Measurements from ENCODE around the gene LHPP.
A peak's percentile ranks its signal among the peaks of the same experiment; 100 is the strongest.
"Not testable (repeated sequence)": the region's sequence is repeated elsewhere in the genome, so short reads cannot be mapped to it uniquely, and the experiment has no call there.

LHPP gene

DNA sequence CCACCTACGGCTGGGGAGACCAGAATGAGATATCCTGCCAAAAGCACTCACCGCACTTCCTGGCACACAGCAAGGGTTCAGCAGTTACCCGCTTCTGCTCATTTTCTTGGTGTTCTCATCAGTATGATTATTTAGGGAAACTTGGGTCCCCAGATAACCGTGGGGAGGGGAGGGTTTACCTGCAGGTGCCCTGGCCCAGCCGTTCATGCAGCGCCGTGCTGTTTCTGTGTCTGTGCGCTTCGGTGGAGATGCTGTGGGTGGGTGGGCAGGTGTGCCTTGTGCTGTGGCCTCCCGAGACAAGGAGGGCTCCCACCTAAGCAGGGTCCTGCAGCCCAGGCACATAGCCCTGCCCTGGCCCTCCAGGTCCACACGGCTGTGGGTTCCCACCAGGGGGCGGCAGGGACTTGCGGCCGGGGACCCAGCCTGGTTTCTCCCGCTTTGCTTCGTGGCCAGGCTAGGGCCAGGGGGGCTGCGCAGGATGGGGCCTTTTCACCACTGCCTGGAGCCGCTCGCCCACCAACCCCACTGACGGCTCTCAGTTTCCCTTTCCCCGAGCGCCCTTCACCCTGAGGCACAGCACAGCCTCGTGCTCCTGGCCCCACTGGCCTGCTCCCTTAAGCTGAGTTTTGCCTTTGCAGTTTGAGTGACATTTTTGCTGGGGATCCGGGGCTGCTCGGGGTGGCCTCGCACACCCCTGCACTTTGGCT is 78.5 kb downstream of the LHPP start:
- peak; percentile 28 for DNase-seq

DNA sequence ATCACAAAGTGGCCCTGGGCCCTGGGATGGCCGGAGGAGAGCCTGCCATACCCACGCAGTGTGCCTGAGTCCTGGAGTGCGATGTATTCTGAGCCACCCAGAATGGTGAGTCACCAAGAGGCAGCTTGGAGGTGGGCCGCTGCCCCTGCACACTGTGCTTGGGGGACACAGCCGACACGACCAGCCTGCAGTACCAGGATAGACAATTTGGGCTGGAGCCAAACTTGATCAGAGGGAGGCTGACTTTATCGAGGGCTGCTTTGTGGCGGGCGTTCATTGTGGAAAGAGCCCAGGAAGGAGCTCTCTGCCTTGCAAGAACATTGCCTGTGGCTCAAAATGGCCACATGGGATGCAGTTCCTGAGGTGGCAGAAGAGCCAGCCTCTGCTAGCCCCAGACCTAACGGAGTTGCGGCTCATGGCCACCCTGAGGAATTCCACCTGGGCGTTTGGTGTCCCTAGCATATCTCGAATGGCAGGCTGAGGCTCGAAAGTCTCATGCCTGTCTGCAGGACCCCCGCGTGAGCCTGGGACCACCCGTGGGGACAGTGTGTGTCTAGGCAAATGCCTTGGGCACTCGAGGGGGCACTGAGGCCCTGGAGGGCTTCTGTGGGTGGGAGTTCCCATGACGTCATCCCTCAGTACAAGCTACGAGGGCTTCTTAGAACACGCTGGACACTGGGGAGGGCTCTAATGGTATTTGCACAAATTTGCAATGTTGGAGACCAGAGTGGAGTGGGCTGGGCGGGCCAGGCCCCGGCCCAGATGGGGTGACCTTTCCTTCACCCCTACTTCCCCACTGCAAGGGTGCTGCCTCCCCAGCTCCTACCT is 79.7 kb downstream of the LHPP start:
- no peak for DNase-seq

DNA sequence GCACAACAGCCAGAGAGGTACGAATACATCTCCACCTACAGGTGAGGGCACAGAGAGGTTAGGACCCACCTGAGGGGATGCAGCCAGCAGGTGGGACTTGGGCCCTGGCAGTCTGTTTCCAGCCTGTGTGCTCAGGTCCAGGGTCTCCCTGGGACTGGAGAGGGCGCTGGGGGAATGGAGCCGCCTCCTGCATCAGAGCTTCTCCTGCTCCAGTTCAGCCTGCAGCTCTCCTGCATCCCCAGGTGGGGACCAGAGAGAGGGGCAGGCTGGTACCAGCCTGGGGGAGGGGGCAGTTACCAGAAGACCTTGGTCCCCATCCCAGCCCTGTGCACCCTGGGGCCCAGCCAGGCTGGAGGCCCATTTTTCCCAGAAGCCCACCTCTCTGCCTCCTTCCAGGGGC is 80.7 kb downstream of the LHPP start:
- DNase-seq, result no peak

DNA sequence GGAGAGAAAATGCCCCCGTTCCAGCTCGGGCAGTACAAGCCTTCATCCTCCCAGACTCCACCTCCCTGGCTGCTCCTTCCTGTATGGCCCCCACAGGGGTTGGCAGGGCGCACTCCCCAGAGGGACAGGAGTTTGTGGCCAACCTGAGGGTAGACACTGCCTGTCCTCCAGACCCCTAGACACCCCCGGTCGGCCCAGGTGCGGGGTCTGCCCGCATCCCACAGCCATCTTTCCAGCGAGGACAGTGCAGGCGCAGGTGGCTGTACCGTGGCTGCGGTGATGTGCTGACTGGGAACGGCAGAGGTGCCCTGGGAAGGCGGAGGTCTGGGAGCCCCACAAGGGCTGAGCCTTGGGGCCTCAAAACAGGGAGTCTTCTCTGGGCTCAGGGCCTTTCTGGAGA is 81.5 kb downstream of the LHPP start:
- no peak for DNase-seq

DNA sequence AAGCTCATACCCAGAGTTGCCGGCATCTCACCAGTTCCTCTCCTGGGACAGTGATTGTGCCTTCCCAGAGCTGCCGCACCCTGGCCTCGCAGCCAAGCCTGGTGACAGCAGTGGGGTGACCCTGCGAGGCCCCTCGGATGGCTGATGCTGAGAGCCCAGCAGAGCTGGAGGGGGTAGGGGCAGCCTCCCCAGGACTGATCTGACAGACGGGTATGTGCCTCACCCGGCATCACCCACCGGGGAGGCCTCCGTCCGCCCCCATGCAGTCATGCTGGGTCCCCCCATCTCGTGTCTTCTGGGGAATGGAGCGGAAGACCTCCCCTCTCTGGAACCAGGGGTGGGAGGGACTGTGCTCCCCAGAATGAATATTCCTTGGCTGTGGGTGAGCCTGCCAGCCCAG is 82.3 kb downstream of the LHPP start:
- DNase-seq, result no peak

- no peak for DNase-seq
Measured at GRCh38 chr10:124544711-124545110, 83.1 kb downstream of the LHPP start.

GRCh38 chr10:124545351-124546054 is 83.9 kb downstream of the LHPP start:
- DNase-seq, result no peak

- no peak for DNase-seq
Measured at GRCh38 chr10:124546055-124546369, 84.4 kb downstream of the LHPP start.

- no peak for DNase-seq
Measured at GRCh38 chr10:124546957-124547646, 85.5 kb downstream of the LHPP start.

GRCh38 chr10:124547647-124548168 is 86.1 kb downstream of the LHPP start:
- no peak for DNase-seq

DNA sequence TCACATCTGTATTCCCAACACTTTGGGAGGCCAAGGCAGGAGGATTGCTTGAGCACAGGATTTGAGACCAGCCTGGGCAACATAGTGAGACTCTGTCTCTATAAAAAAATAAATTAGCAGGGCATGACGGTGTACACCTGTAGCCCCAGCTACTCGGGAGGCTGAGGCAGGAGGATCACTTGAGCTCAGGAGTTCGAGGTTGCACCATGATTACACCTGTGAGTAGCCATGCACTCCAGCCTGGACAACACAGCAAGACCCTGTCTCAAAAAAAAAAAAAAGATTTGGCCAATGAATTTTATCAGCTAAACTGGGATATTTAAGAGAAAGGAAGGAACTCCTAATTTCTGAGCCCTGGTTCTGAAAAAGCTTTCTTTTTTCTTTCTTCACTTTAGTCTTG is 87.5 kb downstream of the LHPP start:
- not testable (repeated sequence) for DNase-seq

DNA sequence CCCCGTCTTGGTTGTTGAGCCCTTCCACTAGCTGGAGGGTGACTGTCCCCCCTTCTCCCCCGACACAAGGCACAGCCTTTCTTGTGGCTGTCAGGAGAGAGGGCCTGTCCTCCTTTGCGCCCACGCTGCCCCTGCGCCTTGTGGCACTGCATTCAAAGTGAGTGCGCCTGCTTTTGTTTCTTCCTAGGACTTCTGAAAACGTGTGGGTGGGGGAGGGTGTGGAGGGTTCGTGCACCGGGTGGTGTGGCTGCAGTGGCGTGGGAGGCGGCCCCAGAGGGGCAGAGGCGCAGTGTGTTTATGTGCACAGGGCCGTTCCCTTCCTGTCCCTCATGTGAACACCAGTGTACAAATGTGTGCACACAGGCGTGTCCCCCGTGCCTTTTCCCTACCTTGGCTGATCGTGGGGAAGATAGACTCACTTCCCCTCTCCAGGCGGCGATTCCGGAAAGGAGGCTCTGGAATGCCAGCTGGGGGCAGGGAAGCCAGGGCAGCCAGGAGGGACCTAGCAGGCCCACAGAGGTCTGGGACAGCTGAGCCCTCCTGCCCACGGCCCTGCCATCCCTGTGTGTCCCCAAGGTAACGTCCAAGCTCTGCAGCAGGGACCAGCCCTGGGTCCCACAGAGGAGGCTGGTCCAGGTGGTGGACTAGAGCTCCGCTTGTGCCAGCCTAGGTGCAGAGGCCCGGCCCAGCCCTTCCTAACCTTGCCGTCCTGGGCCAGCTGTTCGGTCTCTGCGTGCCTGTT is 88.8 kb downstream of the LHPP start:
- DNase-seq, result no peak

DNA sequence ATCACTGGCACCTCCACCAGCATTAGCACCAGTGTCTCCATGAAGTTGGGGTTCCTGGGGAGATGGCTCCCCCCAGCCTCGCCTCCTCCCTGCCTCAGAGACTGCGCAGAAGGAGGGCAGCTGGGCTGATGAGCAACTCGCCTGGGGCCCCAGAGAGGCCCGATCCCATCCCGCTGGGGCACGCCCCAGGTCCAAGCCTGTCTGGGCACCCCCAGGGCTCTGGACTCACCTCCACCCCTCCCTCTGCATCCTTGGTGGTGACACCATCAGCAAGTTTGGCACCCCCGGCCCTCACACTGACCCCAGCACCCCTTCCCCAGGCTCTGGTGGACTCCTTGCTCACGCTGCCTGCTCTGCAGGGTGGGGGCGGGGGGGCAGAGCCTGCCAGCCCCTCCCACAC is 89.5 kb downstream of the LHPP start:
- no peak for DNase-seq

GRCh38 chr10:124551755-124552154 is 90.1 kb downstream of the LHPP start:
- DNase-seq, result no peak

GRCh38 chr10:124552691-124553276 is 91.2 kb downstream of the LHPP start:
- DNase-seq, result no peak

DNA sequence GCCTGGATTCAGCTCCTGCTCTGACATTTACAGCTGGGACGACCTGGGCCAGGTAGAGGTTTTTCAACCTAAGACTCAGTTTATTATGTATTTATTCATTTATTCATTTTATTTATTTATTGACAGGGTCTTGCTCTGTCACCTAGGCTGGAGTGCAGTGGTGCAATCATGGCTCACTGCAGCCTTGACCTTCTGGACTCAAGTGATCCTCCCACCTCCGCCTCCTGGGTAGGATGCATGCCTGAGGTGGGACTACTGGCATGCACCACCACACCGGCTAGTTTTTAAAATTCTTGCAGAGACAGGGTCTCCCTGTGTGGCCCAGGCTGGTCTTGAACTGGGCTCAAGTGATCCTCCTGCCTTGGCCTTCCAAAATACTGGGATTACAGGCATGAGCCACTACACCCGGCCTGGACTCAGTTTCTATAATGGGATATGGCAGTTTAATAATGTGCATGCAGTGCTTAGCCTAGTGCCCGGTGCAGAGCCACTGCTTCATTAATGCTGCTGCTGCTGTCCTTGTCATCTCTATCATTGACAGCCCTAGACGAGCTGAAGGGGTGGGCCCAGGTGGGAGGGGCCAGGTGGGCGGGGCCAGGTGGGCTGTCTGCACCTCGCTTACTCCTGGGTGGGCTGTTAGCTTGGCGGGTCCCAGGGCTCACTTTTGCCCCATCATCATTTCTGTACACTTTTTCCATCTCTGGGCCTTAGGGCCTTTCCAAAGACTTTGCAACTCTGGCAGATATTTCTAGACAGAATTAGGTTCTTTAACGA is 92.6 kb downstream of the LHPP start:
- no peak for DNase-seq

GRCh38 chr10:124557167-124557566 is 95.5 kb downstream of the LHPP start:
- DNase-seq, result no peak

GRCh38 chr10:124557648-124558338 is 96.2 kb downstream of the LHPP start:
- no peak for DNase-seq

- DNase-seq, result no peak
Measured at GRCh38 chr10:124558339-124559321, 97.0 kb downstream of the LHPP start.
